OCI-LY1 (cell line): ENCODE measurements around the gene KLRD1.

Source experiments
- H2AFZ ChIP-seq: fragments of 200-600 bp; sonication (generic), shearing (Covaris generic); 2 replicates; pipeline ENCODE4 v1.6.0; 2014; ENCODE audit warnings: antibody characterized with exemption, mild to moderate bottlenecking, low read length
- H3F3A ChIP-seq: fragments of 200-600 bp; sonication (generic), shearing (Covaris generic); 2 replicates; pipeline ENCODE4 v1.6.0; 2014; ENCODE audit warnings: mild to moderate bottlenecking, antibody characterized with exemption, low read length, moderate library complexity; ENCODE audit not compliant: insufficient read depth
- H3K27ac ChIP-seq: fragments of 200-600 bp; sonication (generic); 2 replicates; pipeline ENCODE4 v1.5.1; 2014; ENCODE audit warnings: low read length, mixed run types, mild to moderate bottlenecking, low read depth; ENCODE audit not compliant: poor library complexity, severe bottlenecking
- H3K27me3 ChIP-seq: fragments of 200-600 bp; sonication (generic); 2 replicates; pipeline ENCODE4 v1.6.0; 2014; ENCODE audit warnings: antibody characterized with exemption, mild to moderate bottlenecking, low read length, moderate library complexity; ENCODE audit not compliant: insufficient read depth
- H3K36me3 ChIP-seq: fragments of 200-600 bp; sonication (generic); 2 replicates; pipeline ENCODE4 v1.6.1; 2014; ENCODE audit warnings: mild to moderate bottlenecking, antibody characterized with exemption, low read length, moderate library complexity, mixed read lengths; ENCODE audit not compliant: insufficient read depth
- H3K4me1 ChIP-seq: fragments of 200-600 bp; sonication (generic); 2 replicates; pipeline ENCODE4 v1.5.1; 2014; ENCODE audit warnings: mild to moderate bottlenecking, low read length, moderate library complexity; ENCODE audit not compliant: insufficient read depth, severe bottlenecking
- H3K4me2 ChIP-seq: fragments of 200-600 bp; sonication (generic), shearing (Covaris generic); 2 replicates; pipeline ENCODE4 v1.6.1; 2014; ENCODE audit warnings: low read length
- H3K4me3 ChIP-seq: fragments of 200-600 bp; sonication (generic); 2 replicates; pipeline ENCODE4 v1.5.1; 2014; ENCODE audit warnings: low read length, low read depth, mild to moderate bottlenecking, mixed read lengths; ENCODE audit not compliant: poor library complexity, severe bottlenecking
- H3K79me2 ChIP-seq: fragments of 200-600 bp; shearing (Covaris generic); 2 replicates; pipeline ENCODE4 v1.6.1; 2016; ENCODE audit warnings: mixed run types, low read length, mixed read lengths; ENCODE audit not compliant: insufficient read depth
- H3K9ac ChIP-seq: fragments of 200-600 bp; sonication (generic), shearing (Covaris generic); 2 replicates; pipeline ENCODE4 v1.6.1; 2014; ENCODE audit warnings: mild to moderate bottlenecking, low read length, mixed read lengths
- H3K9me2 ChIP-seq: fragments of 200-600 bp; sonication (generic), shearing (Covaris generic); 2 replicates; pipeline ENCODE4 v1.6.1; 2014; ENCODE audit warnings: low read depth, mild to moderate bottlenecking, low read length, mixed read lengths
- H3K9me3 ChIP-seq: fragments of 200-600 bp; shearing (Covaris generic); 2 replicates; pipeline ENCODE4 v1.6.1; 2014; ENCODE audit warnings: low read length, mixed read lengths
- H4K20me1 ChIP-seq: fragments of 200-600 bp; sonication (generic), shearing (Covaris generic); 2 replicates; pipeline ENCODE4 v1.6.0; 2016; ENCODE audit warnings: mild to moderate bottlenecking, low read length; ENCODE audit not compliant: insufficient read depth
- CTCF ChIP-seq: fragments of 200-600 bp; sonication (generic), shearing (Covaris generic); IDR thresholded peaks from 2 replicates; pipeline ENCODE4 v1.5.1; 2017; ENCODE audit warnings: mild to moderate bottlenecking, antibody characterized with exemption, low read length, moderate library complexity, mixed read lengths
- EZH2 ChIP-seq: fragments of 200-600 bp; sonication (generic), shearing (Covaris generic); IDR thresholded peaks from 2 replicates; pipeline ENCODE4 v1.8.0; 2017; ENCODE audit warnings: borderline replicate concordance, mixed run types, mild to moderate bottlenecking, antibody characterized with exemption, low read length, moderate library complexity, mixed read lengths

KLRD1 gene

GRCh38 chr12:10363914-10364814 lies 56.5 kb downstream of the KLRD1 start:
- H4K20me1 ChIP-seq, result no peaks in the 10 kb centered on the region
- peak overlapping the region; percentile 80 for H3K4me2 ChIP-seq
- H3K79me2 ChIP-seq, result no peaks in the 10 kb centered on the region
- peak overlapping the region; percentile 60 for H3K4me3 ChIP-seq
- H3K9ac ChIP-seq, result peak overlapping the region; percentile 67
- no peak for TF ChIP-seq EZH2
- no peak for TF ChIP-seq CTCF
- H3K36me3 ChIP-seq, result peaks cover 48% of the 10 kb centered on the region
- no peaks in the 10 kb centered on the region for H3K9me3 ChIP-seq
- no peaks in the 10 kb centered on the region for H3K27me3 ChIP-seq
- H3K27ac ChIP-seq, result peak overlapping the region; percentile 90
- H3F3A ChIP-seq, result no peaks in the 10 kb centered on the region
- no peaks in the 10 kb centered on the region for H3K9me2 ChIP-seq
- H3K4me1 ChIP-seq, result peaks cover 74% of the 10 kb centered on the region
- no peak overlapping the region for H2AFZ ChIP-seq

- H3K4me3 ChIP-seq, result peak overlapping the region; percentile 60
- no peak overlapping the region for H2AFZ ChIP-seq
- no peaks in the 10 kb centered on the region for H3F3A ChIP-seq
- H3K79me2 ChIP-seq, result no peaks in the 10 kb centered on the region
- TF ChIP-seq CTCF (no peak), EZH2 (no peak)
- peak overlapping the region; percentile 67 for H3K9ac ChIP-seq
- no peaks in the 10 kb centered on the region for H3K9me3 ChIP-seq
- H3K4me1 ChIP-seq, result peaks cover 74% of the 10 kb centered on the region
- peak overlapping the region; percentile 90 for H3K27ac ChIP-seq
- H4K20me1 ChIP-seq, result no peaks in the 10 kb centered on the region
- peak overlapping the region; percentile 80 for H3K4me2 ChIP-seq
- peaks cover 57% of the 10 kb centered on the region for H3K36me3 ChIP-seq
- no peaks in the 10 kb centered on the region for H3K9me2 ChIP-seq
- H3K27me3 ChIP-seq, result no peaks in the 10 kb centered on the region
These were observed 57.3 kb downstream of the KLRD1 start for GRCh38 chr12:10364815-10365622.

GRCh38 chr12:10365696-10366405 lies 58.2 kb downstream of the KLRD1 start:
- no peaks in the 10 kb centered on the region for H3F3A ChIP-seq
- no peaks in the 10 kb centered on the region for H3K27me3 ChIP-seq
- H2AFZ ChIP-seq, result no peak overlapping the region
- H3K27ac ChIP-seq, result peak overlapping the region; percentile 90
- no peak for TF ChIP-seq EZH2
- peak; percentile 35; the same call in 1 of the 2 replicates for TF ChIP-seq CTCF
- H3K4me3 ChIP-seq, result peak overlapping the region; percentile 60
- peaks cover 74% of the 10 kb centered on the region for H3K4me1 ChIP-seq
- H3K36me3 ChIP-seq, result peaks cover 57% of the 10 kb centered on the region
- no peaks in the 10 kb centered on the region for H3K9me2 ChIP-seq
- no peaks in the 10 kb centered on the region for H3K79me2 ChIP-seq
- H4K20me1 ChIP-seq, result no peaks in the 10 kb centered on the region
- H3K9ac ChIP-seq, result peak overlapping the region; percentile 67
- H3K4me2 ChIP-seq, result peak overlapping the region; percentile 80
- no peaks in the 10 kb centered on the region for H3K9me3 ChIP-seq
